GM12874 (cell line): ENCODE results near the gene SLCO1C1.

Experiments used
- TF ChIP-seq, protein P1 (sequence below): IDR thresholded peaks from 2 replicates; pipeline ENCODE4 v1.5.1; 2011; ENCODE audit warnings: low read depth, mild to moderate bottlenecking, control low read depth, low read length, moderate library complexity; ENCODE audit not compliant: insufficient read depth

Gene SLCO1C1

DNA sequence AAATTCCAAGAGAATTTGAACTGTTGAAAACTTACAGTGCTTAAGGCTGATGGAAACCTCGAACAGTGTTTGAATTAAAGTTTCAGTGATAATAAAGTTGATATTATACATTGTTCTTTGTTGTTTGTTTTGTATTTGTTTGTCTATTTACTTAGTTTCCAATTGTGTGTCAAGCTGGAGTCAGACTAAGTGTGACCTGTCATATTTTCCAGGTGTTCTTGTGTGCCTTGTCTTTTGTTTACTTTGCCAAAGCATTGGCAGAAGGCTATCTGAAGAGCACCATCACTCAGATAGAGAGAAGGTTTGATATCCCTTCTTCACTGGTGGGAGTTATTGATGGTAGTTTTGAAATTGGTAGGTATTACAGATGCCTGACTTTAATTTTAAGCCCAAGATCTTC is 6.0 kb downstream of the SLCO1C1 start:
- TF ChIP-seq, protein P1, sequence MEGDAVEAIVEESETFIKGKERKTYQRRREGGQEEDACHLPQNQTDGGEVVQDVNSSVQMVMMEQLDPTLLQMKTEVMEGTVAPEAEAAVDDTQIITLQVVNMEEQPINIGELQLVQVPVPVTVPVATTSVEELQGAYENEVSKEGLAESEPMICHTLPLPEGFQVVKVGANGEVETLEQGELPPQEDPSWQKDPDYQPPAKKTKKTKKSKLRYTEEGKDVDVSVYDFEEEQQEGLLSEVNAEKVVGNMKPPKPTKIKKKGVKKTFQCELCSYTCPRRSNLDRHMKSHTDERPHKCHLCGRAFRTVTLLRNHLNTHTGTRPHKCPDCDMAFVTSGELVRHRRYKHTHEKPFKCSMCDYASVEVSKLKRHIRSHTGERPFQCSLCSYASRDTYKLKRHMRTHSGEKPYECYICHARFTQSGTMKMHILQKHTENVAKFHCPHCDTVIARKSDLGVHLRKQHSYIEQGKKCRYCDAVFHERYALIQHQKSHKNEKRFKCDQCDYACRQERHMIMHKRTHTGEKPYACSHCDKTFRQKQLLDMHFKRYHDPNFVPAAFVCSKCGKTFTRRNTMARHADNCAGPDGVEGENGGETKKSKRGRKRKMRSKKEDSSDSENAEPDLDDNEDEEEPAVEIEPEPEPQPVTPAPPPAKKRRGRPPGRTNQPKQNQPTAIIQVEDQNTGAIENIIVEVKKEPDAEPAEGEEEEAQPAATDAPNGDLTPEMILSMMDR: no peak

DNA sequence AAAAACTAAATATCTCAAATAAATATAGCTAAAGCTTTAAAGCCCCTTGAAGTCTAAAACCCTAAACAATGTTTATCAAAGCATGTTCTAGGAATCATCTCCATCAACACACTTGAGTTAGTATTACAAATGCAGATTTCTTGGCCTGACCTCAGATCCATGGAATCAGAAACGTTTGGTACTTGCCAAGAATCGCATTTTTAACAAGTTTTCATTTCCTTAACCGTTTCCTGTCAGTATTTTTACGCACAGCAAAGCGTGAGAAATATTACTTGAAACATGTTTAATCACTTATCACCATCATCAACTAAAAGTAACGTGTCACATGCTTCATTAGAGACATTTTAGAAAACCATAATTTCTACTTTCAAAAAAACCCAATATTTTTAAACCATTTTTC is 9.7 kb downstream of the SLCO1C1 start:
- TF ChIP-seq, protein P1: no peak

DNA sequence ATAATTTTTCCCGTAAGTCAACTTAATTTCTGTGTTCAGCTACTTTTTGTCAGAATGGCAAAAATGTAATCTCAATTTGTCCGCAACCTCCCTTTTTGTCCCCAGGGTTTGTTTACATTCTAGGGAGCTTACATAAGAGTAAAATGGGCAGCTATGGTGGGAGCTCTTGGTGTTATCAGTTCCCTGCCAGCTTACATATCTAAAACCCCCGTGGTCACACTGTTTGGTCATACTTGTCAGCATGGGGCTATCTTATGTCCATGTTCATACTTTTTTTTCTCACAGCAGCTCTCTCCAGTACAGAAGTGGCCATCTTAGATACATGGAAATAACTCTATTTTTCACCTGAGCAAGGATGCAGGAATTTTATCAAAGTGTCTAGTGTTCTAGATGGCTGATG is 16.7 kb downstream of the SLCO1C1 start:
- TF ChIP-seq, protein P1: no peak

DNA sequence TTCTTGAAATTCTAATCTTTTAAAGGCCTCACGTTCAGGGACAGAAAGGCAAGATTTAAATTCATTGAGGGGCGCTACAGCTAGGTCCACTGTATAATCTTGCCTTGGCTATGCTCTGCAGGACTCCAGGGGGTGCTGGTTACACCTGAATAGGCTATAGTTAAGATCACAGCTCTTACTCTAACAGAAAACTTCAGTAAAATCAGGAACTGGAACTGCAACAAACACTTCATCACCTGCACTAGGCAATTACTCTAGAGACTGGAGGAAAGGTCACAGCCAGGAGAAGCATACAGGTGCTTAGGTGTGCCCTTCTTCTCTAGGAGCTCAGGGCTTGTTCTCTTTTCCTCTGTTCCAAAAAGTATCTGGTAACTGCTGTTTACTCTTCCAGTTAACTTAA is 20.9 kb downstream of the SLCO1C1 start:
- TF ChIP-seq, protein P1: no peak

DNA sequence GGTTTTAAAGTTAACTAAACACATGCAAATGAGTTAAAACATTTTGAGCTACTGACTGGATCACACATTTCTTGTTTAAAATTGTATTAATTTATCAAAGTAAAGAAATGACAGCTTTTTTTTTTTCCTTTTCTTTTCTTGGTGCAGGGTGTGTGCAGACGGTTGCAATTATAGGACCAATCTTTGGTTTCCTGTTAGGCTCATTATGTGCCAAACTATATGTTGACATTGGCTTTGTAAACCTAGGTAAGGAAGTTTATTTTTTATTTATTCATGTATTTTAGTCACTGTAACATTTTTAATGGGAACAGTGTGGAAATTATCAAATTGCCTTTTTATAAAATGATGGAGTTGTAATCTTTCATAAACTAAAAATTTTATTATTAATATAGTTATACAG is 21.9 kb downstream of the SLCO1C1 start:
- TF ChIP-seq, protein P1: no peak

DNA sequence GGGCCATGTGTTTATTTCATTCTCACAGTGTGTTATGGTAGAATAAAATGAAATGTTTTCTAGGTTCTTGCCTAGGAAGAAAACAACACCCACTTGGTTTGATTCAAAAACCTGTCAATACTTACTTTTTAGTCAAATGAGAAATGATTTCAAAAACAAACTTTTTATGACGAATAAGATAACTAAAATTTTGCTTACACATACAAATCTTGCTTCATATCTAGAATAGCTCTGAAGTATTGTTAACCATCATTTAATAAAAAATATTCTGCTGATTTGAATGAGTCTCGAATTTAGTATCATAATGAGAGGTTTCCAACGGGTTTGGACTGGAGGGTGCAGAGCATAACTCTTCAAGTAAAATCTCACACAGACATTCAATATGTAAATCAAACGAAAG is 23.2 kb downstream of the SLCO1C1 start:
- TF ChIP-seq, protein P1: no peak

DNA sequence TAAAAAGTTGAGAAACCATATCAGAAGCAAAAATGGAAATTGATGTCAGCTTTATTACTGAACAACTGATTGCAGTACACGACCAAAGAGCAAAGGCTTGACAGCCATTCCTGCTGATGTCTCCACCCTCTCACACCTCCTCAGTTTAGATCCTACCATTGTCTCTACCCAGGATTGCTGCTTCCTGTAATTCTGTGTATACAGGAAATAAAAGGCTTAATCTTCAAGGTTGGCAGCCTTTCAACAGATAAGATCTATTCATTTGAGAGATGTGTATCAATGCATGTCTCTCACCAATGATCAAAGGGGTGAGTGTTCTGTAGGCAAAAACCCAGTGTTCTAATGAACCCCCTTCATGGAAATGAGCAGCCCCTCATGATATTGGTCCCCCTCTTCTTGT is 27.0 kb downstream of the SLCO1C1 start:
- TF ChIP-seq, protein P1: no peak

DNA sequence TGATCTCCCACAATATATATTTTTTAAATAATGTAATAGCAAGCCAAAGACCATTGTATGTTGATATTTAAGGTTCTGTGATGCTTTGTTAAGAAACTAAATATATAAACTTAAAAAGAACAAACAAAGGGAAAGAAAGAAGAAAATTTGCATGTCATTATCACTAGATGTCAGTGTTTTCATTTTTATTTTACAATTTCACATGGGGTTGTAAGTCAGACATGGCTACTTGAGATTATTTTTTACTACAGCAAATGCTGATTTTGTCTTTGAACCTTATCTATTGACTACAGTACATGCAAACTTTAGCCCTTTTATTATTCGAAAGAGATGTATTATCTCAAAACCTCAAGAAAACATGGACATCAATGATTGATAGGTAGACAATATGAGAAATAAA is 36.1 kb downstream of the SLCO1C1 start:
- TF ChIP-seq, protein P1: no peak
